HG03066 (cell line): ENCODE data around the gene ZFP14.

Source experiments
- ATAC-seq: cut with Tn5 transposase; IDR thresholded peaks from one replicate; pipeline ENCODE4 v1.9.1; 2021; ENCODE audit warnings: low read depth; ENCODE audit not compliant: unreplicated experiment

ZFP14 gene

GRCh38 chr19:36378625-36379509 is at the start of gene ZFP14:
ZFP14 (minus strand) TSS chr19:36379201; CDS start chr19:36367892, 11,309 bp downstream.
- ATAC-seq, result peak; percentile 84

GRCh38 chr19:36423925-36424324 is 44.9 kb upstream of the ZFP14 start:
- ATAC-seq, result no peak

GRCh38 chr19:36421749-36422481 is 42.9 kb upstream of the ZFP14 start:
- ATAC-seq, result no peak

GRCh38 chr19:36420961-36421748 is 42.2 kb upstream of the ZFP14 start:
- ATAC-seq, result no peak

- peak; percentile 58 for ATAC-seq
These were observed 39.4 kb upstream of the ZFP14 start, which contains the start of gene ZFP82 for GRCh38 chr19:36418287-36419001. ZFP82 (minus strand) TSS chr19:36418644; CDS start chr19:36409789, 8,855 bp downstream.

GRCh38 chr19:36417752-36418286 is 38.8 kb upstream of the ZFP14 start:
- no peak for ATAC-seq

GRCh38 chr19:36409841-36410240 is 30.8 kb upstream of the ZFP14 start:
- ATAC-seq, result no peak

- no peak for ATAC-seq
These were observed 29.1 kb upstream of the ZFP14 start for GRCh38 chr19:36408101-36408500.

GRCh38 chr19:36404498-36404897 is 25.5 kb upstream of the ZFP14 start:
- ATAC-seq, result no peak

- no peak for ATAC-seq
These were observed 22.5 kb upstream of the ZFP14 start for GRCh38 chr19:36401475-36401874.

- no peak for ATAC-seq
These were observed 19.6 kb upstream of the ZFP14 start for GRCh38 chr19:36398571-36398970.

- no peak for ATAC-seq
These were observed 14.1 kb upstream of the ZFP14 start for GRCh38 chr19:36392916-36393673.

- ATAC-seq, result no peak
These were observed 464 bp upstream of the ZFP14 start for GRCh38 chr19:36379510-36379819.

- ATAC-seq, result no peak
These were observed 1.3 kb downstream of the ZFP14 start for GRCh38 chr19:36377541-36378178.

- ATAC-seq, result no peak
These were observed 5.3 kb downstream of the ZFP14 start for GRCh38 chr19:36373638-36374156.

- ATAC-seq, result no peak
These were observed 7.1 kb downstream of the ZFP14 start for GRCh38 chr19:36371886-36372285.

- no peak for ATAC-seq
These were observed 15.2 kb downstream of the ZFP14 start for GRCh38 chr19:36363845-36364244.

- ATAC-seq, result no peak
These were observed 38.1 kb downstream of the ZFP14 start for GRCh38 chr19:36340786-36341372.
